Caco-2 (cell line): ENCODE results near the gene CITED4. TPM values are rescaled to one million over a fixed set of nuclear protein-coding genes. Genes with fewer than 3 reads are reported as not detected.

ENCODE experiments used
- BruUV-seq: library from RNA; stranded (reverse); fragments of 400-500 nt; replicated peaks from 2 replicates; lab custom pipeline; 2021; lab: Mats Ljungman, UMichigan
- CTCF ChIA-PET: fragments of 300-600 bp; sonication (Branson Sonifier 250); formaldehyde crosslinking; loops from one replicate; lab custom pipeline; 2022; ENCODE audit warnings: antibody characterized with exemption; lab: Charles Lee
- POLR2A ChIA-PET: fragments of 300-600 bp; sonication (Branson Sonifier 250); formaldehyde crosslinking; loops from one replicate; lab custom pipeline; 2022; ENCODE audit warnings: antibody characterized with exemption; lab: Charles Lee
- DNase-seq, 2 experiments: peaks; one replicate each; pipeline versions ENCODE4 v3.0.0 to v3.0.0-alpha.2; 2020 to 2022
- H3K27me3 ChIP-seq: replicated peaks from 2 replicates; pipeline ENCODE4 v1.6.0; 2011; ENCODE audit warnings: low read length; ENCODE audit not compliant: control insufficient read depth, insufficient read depth
- H3K36me3 ChIP-seq: 2 replicates; pipeline ENCODE4 v1.5.1; 2011; ENCODE audit warnings: low read length; ENCODE audit not compliant: control insufficient read depth, insufficient read depth
- H3K4me1 ChIP-seq: fragments of 250-450 bp; sonication (Bioruptor Pico); 2 replicates; pipeline ENCODE4 v1.5.1; 2020; ENCODE audit warnings: mild to moderate bottlenecking
- H3K4me3 ChIP-seq: 2 replicates; pipeline ENCODE4 v1.5.1; 2011; ENCODE audit warnings: low read depth, mild to moderate bottlenecking, control low read depth, low read length
- H3K9me3 ChIP-seq: fragments of 250-450 bp; sonication (Bioruptor Pico); 2 replicates; pipeline ENCODE4 v1.5.1; 2020; ENCODE audit warnings: mild to moderate bottlenecking, moderate library complexity
- H3K27ac Mint-ChIP-seq: one replicate; pipeline ENCODE4 v1.8.0; 2022; ENCODE audit warnings: mixed read lengths; ENCODE audit not compliant: unreplicated experiment
- H3K27me3 Mint-ChIP-seq: one replicate; pipeline ENCODE4 v1.8.0; 2022; ENCODE audit warnings: mixed read lengths; ENCODE audit not compliant: insufficient read depth, unreplicated experiment
- H3K36me3 Mint-ChIP-seq: one replicate; pipeline ENCODE4 v1.8.0; 2022; ENCODE audit warnings: mild to moderate bottlenecking, mixed read lengths; ENCODE audit not compliant: insufficient read depth, unreplicated experiment
- H3K4me1 Mint-ChIP-seq: one replicate; pipeline ENCODE4 v1.8.0; 2022; ENCODE audit warnings: low read depth, mixed read lengths; ENCODE audit not compliant: unreplicated experiment
- H3K4me3 Mint-ChIP-seq: one replicate; pipeline ENCODE4 v1.8.0; 2022; ENCODE audit warnings: mild to moderate bottlenecking, moderate library complexity, mixed read lengths; ENCODE audit not compliant: unreplicated experiment
- H3K9me3 Mint-ChIP-seq: one replicate; pipeline ENCODE4 v1.8.0; 2022; ENCODE audit warnings: mixed read lengths; ENCODE audit not compliant: unreplicated experiment
- CTCF ChIP-seq, 2 experiments: fragments of 200-600 bp in 1 of 2; IDR thresholded peaks; 1 replicate in 1 of 2; 2 replicates in 1 of 2; pipeline versions ENCODE4 v1.5.1 to v1.8.0; 2011 to 2022; ENCODE audit warnings: antibody characterized with exemption in 1 of 2, control low read depth in 1 of 2, inconsistent platforms in 1 of 2, low read depth in 1 of 2, low read length in 1 of 2, mild to moderate bottlenecking in 1 of 2, moderate library complexity in 1 of 2; ENCODE audit not compliant: insufficient read depth in 1 of 2, severe bottlenecking in 1 of 2, unreplicated experiment in 1 of 2
- intact Hi-C: fragments of 100-400 bp; cut with micrococcal nuclease; formaldehyde crosslinking; loops from one replicate; pipeline ENCODE4 v1.10.0; 2022; ENCODE audit not compliant: unreplicated experiment
- total RNA-seq: library from RNA; stranded (reverse); gene quantifications from 2 replicates; pipeline ENCODE4 v1.2.3, GENCODE V29; 2022

Gene CITED4
- total RNA-seq, 1 experiment from 2014 or later: 19.5 TPM

- peaks cover 10% of the 10 kb centered on the region for H3K9me3 Mint-ChIP-seq
- no peaks in the 10 kb centered on the region for H3K4me1 Mint-ChIP-seq
- H3K36me3 Mint-ChIP-seq: no peaks in the 10 kb centered on the region
- Histone ChIP-seq H3K4me1 (no peaks in the 10 kb centered on the region), H3K36me3 (no peaks in the 10 kb centered on the region), H3K27me3 (no peaks in the 10 kb centered on the region), H3K9me3 (no peaks in the 10 kb centered on the region), H3K4me3 (no peak overlapping the region)
- intact Hi-C loops: no loop called here
- no peak for TF ChIP-seq CTCF (IDR thresholded peaks at IDR 0.05; ENCODE audit: insufficient read depth in 1 of 2, low read depth in 1 of 2, low read length in 1 of 2, severe bottlenecking in 1 of 2, unreplicated experiment in 1 of 2)
- H3K27me3 Mint-ChIP-seq: no peaks in the 10 kb centered on the region
- POLR2A ChIA-PET: no interaction called here
- H3K27ac Mint-ChIP-seq: no peak overlapping the region
- no peak overlapping the region for H3K4me3 Mint-ChIP-seq
- no TSS peak for BruUV-seq
- CTCF ChIA-PET: interaction anchor here (0.6 kb wide), 1 partner anchor 48 kb away, joined by 6 read pairs; no protein-coding TSS in a partner anchor
- DNase-seq: no peak
These were observed 23.9 kb downstream of the CITED4 start for GRCh38 chr1:40838045-40838979.

- ChIA-PET POLR2A (no interaction called here), CTCF (no interaction called here)
- Mint-ChIP-seq H3K9me3 (peaks cover 6% of the 10 kb centered on the region), H3K27ac (no peak overlapping the region), H3K27me3 (no peaks in the 10 kb centered on the region), H3K36me3 (no peaks in the 10 kb centered on the region), H3K4me1 (no peaks in the 10 kb centered on the region), H3K4me3 (no peak overlapping the region)
- Histone ChIP-seq H3K36me3 (no peaks in the 10 kb centered on the region), H3K9me3 (no peaks in the 10 kb centered on the region), H3K4me1 (no peaks in the 10 kb centered on the region), H3K4me3 (no peak overlapping the region), H3K27me3 (no peaks in the 10 kb centered on the region)
- no peak for TF ChIP-seq CTCF (IDR thresholded peaks at IDR 0.05; ENCODE audit: insufficient read depth in 1 of 2, low read depth in 1 of 2, low read length in 1 of 2, severe bottlenecking in 1 of 2, unreplicated experiment in 1 of 2)
- DNase-seq: no peak
- no TSS peak for BruUV-seq
- intact Hi-C loops: no loop called here
These were observed 24.6 kb downstream of the CITED4 start for GRCh38 chr1:40837601-40838000.

- DNase-seq: no peak
- H3K36me3 Mint-ChIP-seq: no peaks in the 10 kb centered on the region
- CTCF ChIA-PET: no interaction called here
These were observed 25.9 kb downstream of the CITED4 start for GRCh38 chr1:40836283-40836682.

More at GRCh38 chr1:40836283-40836682, 25.9 kb downstream of the CITED4 start:
- Histone ChIP-seq H3K27me3 (no peaks in the 10 kb centered on the region), H3K4me1 (no peaks in the 10 kb centered on the region), H3K36me3 (no peaks in the 10 kb centered on the region), H3K9me3 (no peaks in the 10 kb centered on the region), H3K4me3 (no peak overlapping the region)
- intact Hi-C loops: no loop called here
- Mint-ChIP-seq H3K27ac (no peak overlapping the region), H3K27me3 (no peaks in the 10 kb centered on the region), H3K9me3 (no peaks in the 10 kb centered on the region), H3K4me1 (no peaks in the 10 kb centered on the region), H3K4me3 (no peak overlapping the region)
- POLR2A ChIA-PET: no interaction called here
- no peak for TF ChIP-seq CTCF (IDR thresholded peaks at IDR 0.05; ENCODE audit: insufficient read depth in 1 of 2, low read depth in 1 of 2, low read length in 1 of 2, severe bottlenecking in 1 of 2, unreplicated experiment in 1 of 2)
- BruUV-seq: no TSS peak
